ENCODE data around the gene PHKG2.

Gene PHKG2

DNA sequence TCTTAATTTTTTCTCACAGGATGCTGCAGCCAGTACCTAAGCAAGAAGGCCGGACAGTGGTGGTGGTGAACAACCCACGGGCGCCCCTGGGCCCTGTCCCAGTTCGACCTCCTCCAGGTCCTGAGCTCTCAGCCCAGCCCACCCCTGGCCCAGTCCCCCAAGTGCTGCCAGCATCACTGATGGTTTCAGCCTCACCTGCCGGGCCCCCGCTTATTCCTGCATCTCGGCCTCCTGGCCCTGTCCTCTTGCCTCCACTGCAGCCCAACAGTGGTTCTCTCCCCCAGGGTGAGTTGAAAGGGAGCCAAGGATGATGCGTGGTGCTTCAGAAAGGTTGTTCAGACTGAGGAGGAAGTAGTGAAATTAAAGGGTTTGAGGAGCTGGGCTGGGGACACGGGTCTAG is 27.5 kb upstream of the PHKG2 start:
- TF ChIP-seq, protein P1, sequence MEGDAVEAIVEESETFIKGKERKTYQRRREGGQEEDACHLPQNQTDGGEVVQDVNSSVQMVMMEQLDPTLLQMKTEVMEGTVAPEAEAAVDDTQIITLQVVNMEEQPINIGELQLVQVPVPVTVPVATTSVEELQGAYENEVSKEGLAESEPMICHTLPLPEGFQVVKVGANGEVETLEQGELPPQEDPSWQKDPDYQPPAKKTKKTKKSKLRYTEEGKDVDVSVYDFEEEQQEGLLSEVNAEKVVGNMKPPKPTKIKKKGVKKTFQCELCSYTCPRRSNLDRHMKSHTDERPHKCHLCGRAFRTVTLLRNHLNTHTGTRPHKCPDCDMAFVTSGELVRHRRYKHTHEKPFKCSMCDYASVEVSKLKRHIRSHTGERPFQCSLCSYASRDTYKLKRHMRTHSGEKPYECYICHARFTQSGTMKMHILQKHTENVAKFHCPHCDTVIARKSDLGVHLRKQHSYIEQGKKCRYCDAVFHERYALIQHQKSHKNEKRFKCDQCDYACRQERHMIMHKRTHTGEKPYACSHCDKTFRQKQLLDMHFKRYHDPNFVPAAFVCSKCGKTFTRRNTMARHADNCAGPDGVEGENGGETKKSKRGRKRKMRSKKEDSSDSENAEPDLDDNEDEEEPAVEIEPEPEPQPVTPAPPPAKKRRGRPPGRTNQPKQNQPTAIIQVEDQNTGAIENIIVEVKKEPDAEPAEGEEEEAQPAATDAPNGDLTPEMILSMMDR (IDR thresholded peaks at IDR 0.05; ENCODE audit: insufficient read depth, low read length, missing control alignments): no peak
- no peak for DNase-seq (ENCODE audit: low read depth, low spot score)
- POLR2A ChIA-PET: no interaction called here
- H3K4me3 ChIP-seq (ENCODE audit: low read depth, low read length): no peak overlapping the region
- CTCF ChIA-PET: interaction anchor here (1.1 to 1.5 kb wide), 2 partner anchors 10 to 27 kb away, joined by 4 to 5 read pairs; no protein-coding TSS in a partner anchor

- ChIA-PET CTCF (interaction anchor here (0.9 to 1.5 kb wide), 3 partner anchors 9 to 27 kb away, joined by 3 to 5 read pairs (median 4); no protein-coding TSS in a partner anchor), POLR2A (no interaction called here)
- H3K4me3 ChIP-seq (ENCODE audit: low read depth, low read length): no peak overlapping the region
- TF ChIP-seq, protein P1 (IDR thresholded peaks at IDR 0.05; ENCODE audit: insufficient read depth, low read length, missing control alignments): no peak
- DNase-seq (ENCODE audit: low read depth, low spot score): no peak
These were observed 27.1 kb upstream of the PHKG2 start for GRCh38 chr16:30721167-30721566.

DNA sequence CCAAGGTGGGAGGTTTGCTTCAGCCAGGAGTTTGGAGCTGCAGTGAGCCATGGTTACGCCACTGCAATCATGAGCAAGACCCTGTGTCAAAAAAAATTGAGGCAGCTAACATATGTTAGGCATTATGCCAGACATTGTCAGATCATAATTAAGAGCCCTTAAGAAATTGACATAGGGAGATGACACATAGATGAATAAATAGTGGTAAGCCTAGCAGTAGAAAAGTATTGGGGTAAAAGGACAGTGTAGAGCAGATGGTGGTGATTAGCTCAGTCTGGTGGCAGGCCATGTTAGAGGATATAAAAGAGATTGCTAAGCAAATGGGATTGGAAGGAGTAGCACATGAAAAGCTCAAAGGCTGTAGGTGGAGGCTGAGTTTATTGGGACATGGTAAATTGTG is 26.6 kb upstream of the PHKG2 start:
- TF ChIP-seq, protein P1 (IDR thresholded peaks at IDR 0.05; ENCODE audit: insufficient read depth, low read length, missing control alignments): no peak
- ChIA-PET POLR2A (no interaction called here), CTCF (interaction anchor here (0.8 to 1.5 kb wide), 4 partner anchors 9 to 28 kb away, joined by 3 to 5 read pairs (median 4); no protein-coding TSS in a partner anchor)
- no peak overlapping the region for H3K4me3 ChIP-seq (ENCODE audit: low read depth, low read length)
- DNase-seq (ENCODE audit: low read depth, low spot score): no peak

GRCh38 chr16:30722443-30722842 is 25.8 kb upstream of the PHKG2 start:
- TF ChIP-seq, protein P1 (IDR thresholded peaks at IDR 0.05; ENCODE audit: insufficient read depth, low read length, missing control alignments): no peak
- no peak overlapping the region for H3K4me3 ChIP-seq (ENCODE audit: low read depth, low read length)
- DNase-seq (ENCODE audit: low read depth, low spot score): no peak
- ChIA-PET CTCF (interaction anchor here (1.0 to 1.5 kb wide), 2 partner anchors 14 to 29 kb away, joined by 3 to 5 read pairs; no protein-coding TSS in a partner anchor), POLR2A (no interaction called here)

GRCh38 chr16:30722916-30723315 is 25.3 kb upstream of the PHKG2 start:
- ChIA-PET CTCF (interaction anchor here (1.0 kb wide), 1 partner anchor 14 kb away, joined by 3 read pairs; no protein-coding TSS in a partner anchor), POLR2A (no interaction called here)
- no peak for DNase-seq (ENCODE audit: low read depth, low spot score)
- TF ChIP-seq, protein P1 (IDR thresholded peaks at IDR 0.05; ENCODE audit: insufficient read depth, low read length, missing control alignments): no peak
- H3K4me3 ChIP-seq (ENCODE audit: low read depth, low read length): no peak overlapping the region

DNA sequence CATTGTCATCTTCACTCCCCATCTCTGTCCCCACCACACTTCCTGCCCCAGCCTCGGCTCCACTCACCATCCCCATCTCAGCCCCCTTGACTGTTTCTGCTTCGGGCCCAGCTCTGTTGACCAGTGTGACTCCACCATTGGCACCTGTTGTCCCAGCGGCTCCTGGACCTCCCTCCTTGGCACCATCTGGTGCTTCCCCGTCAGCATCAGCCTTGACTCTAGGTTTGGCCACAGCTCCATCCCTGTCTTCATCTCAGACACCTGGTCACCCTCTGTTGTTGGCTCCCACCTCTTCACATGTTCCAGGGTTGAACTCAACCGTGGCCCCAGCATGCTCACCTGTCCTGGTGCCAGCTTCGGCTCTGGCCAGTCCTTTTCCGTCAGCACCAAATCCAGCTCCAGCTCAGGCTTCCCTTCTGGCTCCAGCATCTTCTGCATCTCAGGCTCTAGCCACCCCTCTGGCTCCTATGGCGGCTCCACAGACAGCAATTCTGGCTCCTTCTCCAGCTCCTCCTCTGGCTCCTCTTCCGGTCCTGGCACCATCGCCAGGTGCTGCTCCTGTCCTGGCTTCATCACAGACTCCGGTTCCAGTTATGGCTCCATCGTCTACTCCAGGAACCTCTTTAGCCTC is 24.4 kb upstream of the PHKG2 start:
- DNase-seq (ENCODE audit: low read depth, low spot score): no peak
- POLR2A ChIA-PET: interaction anchor here (1.2 kb wide), 1 partner anchor 10 kb away, joined by 3 read pairs; no protein-coding TSS in a partner anchor
- no peak overlapping the region for H3K4me3 ChIP-seq (ENCODE audit: low read depth, low read length)
- CTCF ChIA-PET: interaction anchor here (1.4 kb wide), 1 partner anchor 12 kb away, joined by 3 read pairs; no protein-coding TSS in a partner anchor
- TF ChIP-seq, protein P1 (IDR thresholded peaks at IDR 0.05; ENCODE audit: insufficient read depth, low read length, missing control alignments): no peak

All from AG04449 (cell line).